ENCODE results near the gene CRYBB3. TPM values are rescaled to one million over a fixed set of nuclear protein-coding genes. Genes with fewer than 3 reads are reported as not detected.

CRYBB3 gene
- total RNA-seq, 1 experiment from 2014 or later, result not detected

DNA sequence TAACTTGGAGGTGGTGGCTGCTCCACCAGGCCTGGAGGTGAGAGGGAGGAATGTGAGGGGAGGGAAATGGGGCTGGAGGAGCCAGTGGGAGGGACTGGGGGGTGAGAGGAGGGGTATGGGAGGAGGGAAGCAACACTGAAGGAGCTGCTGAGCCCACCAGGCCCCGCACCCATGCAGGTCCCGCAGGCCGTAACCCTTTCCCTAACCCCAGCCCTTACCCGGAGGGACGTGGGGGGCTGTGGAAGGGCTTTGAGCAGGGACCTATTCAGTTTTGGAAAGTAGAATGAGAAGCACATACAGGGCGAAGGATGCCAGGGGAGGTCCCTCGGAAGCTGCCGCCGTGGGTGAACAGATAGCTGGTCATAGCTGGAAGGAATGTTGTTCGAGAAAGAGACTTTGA lies 33.9 kb upstream of the CRYBB3 start:
- CTCF ChIA-PET, result interaction anchor here (0.7 kb wide), 1 partner anchor 1217 kb away, joined by 3 read pairs; no protein-coding TSS in a partner anchor
- POLR2A ChIA-PET (ENCODE audit: low non-redundant PET), result no interaction called here
- Histone ChIP-seq H3K9me3 (ENCODE audit: low read depth, low read length, poor library complexity, severe bottlenecking) (no peaks in the 10 kb centered on the region), H3K36me3 (ENCODE audit: insufficient read depth, low read length, poor library complexity, severe bottlenecking) (no peaks in the 10 kb centered on the region), H3K4me3 (ENCODE audit: low read depth, low read length, poor library complexity, severe bottlenecking) (no peak overlapping the region), H3K4me1 (ENCODE audit: insufficient read depth, low read length, poor library complexity, severe bottlenecking) (no peaks in the 10 kb centered on the region), H3K27me3 (replicated peaks; ENCODE audit: insufficient read depth, low read depth, low read length, poor library complexity) (no peaks in the 10 kb centered on the region), H3K27ac (ENCODE audit: low read depth, low read length, poor library complexity, severe bottlenecking) (no peak overlapping the region)
- no peak for DNase-seq (ENCODE audit: low spot score)
- no TSS peak for BruUV-seq (replicated peaks)
- no peak for TF ChIP-seq CTCF (conservative IDR thresholded peaks at IDR 0.05; ENCODE audit: low read depth, low read length)
- TF ChIP-seq EZH2 (IDR thresholded peaks at IDR 0.05; ENCODE audit: borderline replicate concordance, low read depth, low read length, poor library complexity, severe bottlenecking), result no peak
- intact Hi-C loops (cut with micrococcal nuclease; ENCODE audit: unreplicated experiment), result no loop called here

GRCh38 chr22:25166266-25167040 lies 33.2 kb upstream of the CRYBB3 start:
- no peaks in the 10 kb centered on the region for H3K36me3 ChIP-seq (ENCODE audit: insufficient read depth, low read length, poor library complexity, severe bottlenecking)
- H3K27ac ChIP-seq (ENCODE audit: low read depth, low read length, poor library complexity, severe bottlenecking), result no peak overlapping the region
- CTCF ChIA-PET, result no interaction called here
- POLR2A ChIA-PET (ENCODE audit: low non-redundant PET), result no interaction called here
- DNase-seq (ENCODE audit: low spot score), result no peak
- H3K4me1 ChIP-seq (ENCODE audit: insufficient read depth, low read length, poor library complexity, severe bottlenecking), result no peaks in the 10 kb centered on the region
- TF ChIP-seq CTCF (conservative IDR thresholded peaks at IDR 0.05; ENCODE audit: low read depth, low read length) (no peak), EZH2 (IDR thresholded peaks at IDR 0.05; ENCODE audit: borderline replicate concordance, low read depth, low read length, poor library complexity, severe bottlenecking) (no peak)
- BruUV-seq (replicated peaks), result no TSS peak
- H3K4me3 ChIP-seq (ENCODE audit: low read depth, low read length, poor library complexity, severe bottlenecking), result no peak overlapping the region
- no peaks in the 10 kb centered on the region for H3K27me3 ChIP-seq (replicated peaks; ENCODE audit: insufficient read depth, low read depth, low read length, poor library complexity)
- intact Hi-C loops (cut with micrococcal nuclease; ENCODE audit: unreplicated experiment), result no loop called here
- H3K9me3 ChIP-seq (ENCODE audit: low read depth, low read length, poor library complexity, severe bottlenecking), result no peaks in the 10 kb centered on the region

DNA sequence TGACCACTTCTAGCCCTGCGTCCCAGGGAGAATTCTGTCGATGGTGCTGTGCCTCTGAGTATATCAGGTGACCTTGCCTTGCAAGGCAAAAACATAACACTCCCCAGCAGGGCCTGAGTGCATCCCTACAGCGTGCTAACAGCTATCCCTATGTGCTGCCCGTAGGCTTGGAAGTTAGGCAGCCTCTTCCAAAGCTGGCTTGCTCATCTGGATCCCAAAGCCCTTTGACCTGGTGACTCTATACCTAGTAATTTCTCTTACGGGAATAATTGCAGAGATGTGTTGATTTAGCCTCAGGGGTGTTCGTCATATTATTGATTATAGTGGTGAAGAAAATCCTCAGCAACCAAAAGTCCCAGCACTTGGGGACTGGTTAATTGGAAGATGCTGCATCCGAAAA lies 32.6 kb upstream of the CRYBB3 start:
- Histone ChIP-seq H3K4me3 (ENCODE audit: low read depth, low read length, poor library complexity, severe bottlenecking) (no peak overlapping the region), H3K27ac (ENCODE audit: low read depth, low read length, poor library complexity, severe bottlenecking) (no peak overlapping the region), H3K27me3 (replicated peaks; ENCODE audit: insufficient read depth, low read depth, low read length, poor library complexity) (no peaks in the 10 kb centered on the region), H3K9me3 (ENCODE audit: low read depth, low read length, poor library complexity, severe bottlenecking) (no peaks in the 10 kb centered on the region), H3K4me1 (ENCODE audit: insufficient read depth, low read length, poor library complexity, severe bottlenecking) (no peaks in the 10 kb centered on the region), H3K36me3 (ENCODE audit: insufficient read depth, low read length, poor library complexity, severe bottlenecking) (no peaks in the 10 kb centered on the region)
- TF ChIP-seq EZH2 (IDR thresholded peaks at IDR 0.05; ENCODE audit: borderline replicate concordance, low read depth, low read length, poor library complexity, severe bottlenecking), result no peak
- no peak for TF ChIP-seq CTCF (conservative IDR thresholded peaks at IDR 0.05; ENCODE audit: low read depth, low read length)
- CTCF ChIA-PET, result no interaction called here
- intact Hi-C loops (cut with micrococcal nuclease; ENCODE audit: unreplicated experiment), result no loop called here
- DNase-seq (ENCODE audit: low spot score), result no peak
- no TSS peak for BruUV-seq (replicated peaks)
- POLR2A ChIA-PET (ENCODE audit: low non-redundant PET), result no interaction called here
